Esophagus squamous epithelium (tissue), 5 donors: ENCODE data around the gene HSF5. TPM values are rescaled to one million over a fixed set of nuclear protein-coding genes. Genes with fewer than 3 reads are reported as not detected.

Experiments
- DNase-seq: peaks from one replicate; lab custom pipeline; 2025; lab: John Stamatoyannopoulos, UW
- H3K27ac ChIP-seq, 4 donors: fragments of 200-600 bp; sonication (generic); one replicate each; pipeline ENCODE4 v1.5.1; 2016 to 2019; ENCODE audit warnings: mild to moderate bottlenecking in 1 of 4
- H3K27me3 ChIP-seq, 4 donors: fragments of 200-600 bp; sonication (generic); 1 replicate in 3 of 4; 2 replicates in 1 of 4; pipeline versions ENCODE4 v1.5.1 to v1.6.0; 2017 to 2021; ENCODE audit warnings: antibody characterized with exemption in 1 of 4
- H3K36me3 ChIP-seq, 3 donors: fragments of 200-600 bp; sonication (generic); one replicate each; pipeline ENCODE4 v1.5.1; 2016 to 2019
- H3K4me1 ChIP-seq, 3 donors: fragments of 200-600 bp; sonication (generic); one replicate each; pipeline ENCODE4 v1.5.1; 2017 to 2019
- H3K4me3 ChIP-seq, 4 donors: fragments of 200-600 bp; sonication (generic); 1 replicate in 3 of 4; 2 replicates in 1 of 4; pipeline ENCODE4 v1.5.1; 2016 to 2019; ENCODE audit warnings: mild to moderate bottlenecking in 2 of 4, moderate library complexity in 1 of 4
- H3K9me3 ChIP-seq, 3 donors: fragments of 200-600 bp; sonication (generic); one replicate each; pipeline ENCODE4 v1.5.1; 2016 to 2019
- CTCF ChIP-seq, 6 experiments: fragments of 450-650 bp in 4 of 6; fragments of 200-600 bp in 2 of 6; sonication (generic) in 2 of 6; IDR thresholded peaks; one replicate each; pipeline ENCODE4 v1.5.1; 2016 to 2019; ENCODE audit warnings: antibody characterized with exemption in 6 of 6, mild to moderate bottlenecking in 4 of 6, moderate library complexity in 4 of 6
- POLR2A ChIP-seq, 4 donors: fragments of 450-650 bp; IDR thresholded peaks; one replicate each; pipeline ENCODE4 v1.6.1; 2017; ENCODE audit warnings: antibody characterized with exemption in 4 of 4, mild to moderate bottlenecking in 4 of 4, moderate library complexity in 3 of 4
- WGBS, 2 donors: methylation state at CpG; one replicate each; pipeline ENCODE4 v1.1.5; 2018; 5-methylcytosine and 5-hydroxymethylcytosine counted together
- intact Hi-C: fragments of 100-400 bp; cut with DNase I; formaldehyde crosslinking; loops from one replicate; pipeline ENCODE4 v1.15.0; 2022
- total RNA-seq, 4 donors: library from RNA; depleted of rRNA; stranded (reverse); fragments of >200 nt; gene quantifications; one replicate each; pipeline ENCODE4 v1.1.0, GENCODE V29; 2016
- donor health status: DM: yes; HTN: yes; CAD: no.

Gene HSF5
- total RNA-seq, 4 donors from 2014 or later: under 0.01 TPM; not detected in 3

- 42 to 55% methylated on average over 3 of the region's 3 CpGs for WGBS, 2 donors
- no peak for DNase-seq
- Histone ChIP-seq H3K36me3 (no peaks in the 10 kb centered on the region), H3K4me3 (peak overlapping the region; percentile 41 to 60 (median 48)), H3K4me1 (peaks cover 0 to 53% (median 2%) of the 10 kb centered on the region in 3 donors), H3K27ac (peak overlapping the region in 3 of 4 donors; percentile 78 to 87 (median 83)), H3K27me3 (no peaks in the 10 kb centered on the region), H3K9me3 (no peaks in the 10 kb centered on the region)
- intact Hi-C loops: no loop called here
- TF ChIP-seq CTCF (IDR thresholded peaks at IDR 0.05) (no peak), POLR2A (IDR thresholded peaks at IDR 0.05) (no peak)
Measured at GRCh38 chr17:58414596-58414997, 73.6 kb downstream of the HSF5 start.

- intact Hi-C loops: no loop called here
Measured at GRCh38 chr17:58413684-58414083, 74.5 kb downstream of the HSF5 start.

GRCh38 chr17:58412961-58413586 is 75.1 kb downstream of the HSF5 start:
- no peak for TF ChIP-seq CTCF (IDR thresholded peaks at IDR 0.05)
- TF ChIP-seq POLR2A (IDR thresholded peaks at IDR 0.05): no peak
- H3K9me3 ChIP-seq: no peaks in the 10 kb centered on the region
- peak overlapping the region; percentile 6 to 60 (median 48) for H3K4me3 ChIP-seq
- WGBS, 2 donors: 33 to 42% methylated on average over 3 of the region's 3 CpGs
- H3K27me3 ChIP-seq: no peaks in the 10 kb centered on the region
- H3K4me1 ChIP-seq: peaks cover 0 to 66% (median 4%) of the 10 kb centered on the region in 3 donors
- intact Hi-C loops: no loop called here
- DNase-seq: no peak
- no peaks in the 10 kb centered on the region for H3K36me3 ChIP-seq
- H3K27ac ChIP-seq: peak overlapping the region in 3 of 4 donors; percentile 78 to 87 (median 83)

More at GRCh38 chr17:58413684-58414083, 74.5 kb downstream of the HSF5 start:
- Histone ChIP-seq H3K36me3 (no peaks in the 10 kb centered on the region), H3K27ac (peak overlapping the region in 3 of 4 donors; percentile 78 to 87 (median 83)), H3K4me1 (peaks cover 0 to 61% (median 4%) of the 10 kb centered on the region in 3 donors), H3K4me3 (peak overlapping the region; percentile 6 to 60 (median 48)), H3K27me3 (no peaks in the 10 kb centered on the region), H3K9me3 (no peaks in the 10 kb centered on the region)
- TF ChIP-seq CTCF (IDR thresholded peaks at IDR 0.05) (no peak), POLR2A (IDR thresholded peaks at IDR 0.05) (no peak)
- no peak for DNase-seq
- 36 to 40% methylated on average over 2 of the region's 2 CpGs for WGBS, 2 donors

- Histone ChIP-seq H3K27ac (peak overlapping the region in 3 of 4 donors; percentile 78 to 87 (median 83)), H3K27me3 (no peaks in the 10 kb centered on the region), H3K36me3 (no peaks in the 10 kb centered on the region), H3K4me3 (peak overlapping the region in 1 of 4 donors; percentile 49), H3K9me3 (no peaks in the 10 kb centered on the region), H3K4me1 (peaks cover 0 to 64% (median 4%) of the 10 kb centered on the region in 3 donors)
- DNase-seq: no peak
- 54 to 56% methylated on average over 1 of the region's 1 CpG for WGBS, 2 donors
- intact Hi-C loops: no loop called here
- TF ChIP-seq CTCF (IDR thresholded peaks at IDR 0.05) (no peak), POLR2A (IDR thresholded peaks at IDR 0.05) (no peak)
Measured at GRCh38 chr17:58412064-58412703, 76.0 kb downstream of the HSF5 start.

GRCh38 chr17:58411408-58411894 is 76.8 kb downstream of the HSF5 start:
- no peaks in the 10 kb centered on the region for H3K27me3 ChIP-seq
- DNase-seq: no peak
- no peaks in the 10 kb centered on the region for H3K36me3 ChIP-seq
- peak overlapping the region; percentile 7 to 87 (median 62) for H3K27ac ChIP-seq
- peaks cover 0 to 66% (median 4%) of the 10 kb centered on the region in 3 donors for H3K4me1 ChIP-seq
- H3K4me3 ChIP-seq: no peak overlapping the region
- TF ChIP-seq POLR2A (IDR thresholded peaks at IDR 0.05) (no peak), CTCF (IDR thresholded peaks at IDR 0.05) (no peak)
- intact Hi-C loops: no loop called here
- WGBS, 2 donors: 21 to 45% methylated on average over 1 of the region's 1 CpG
- no peaks in the 10 kb centered on the region for H3K9me3 ChIP-seq
